Parathyroid adenoma (tissue), 2 donors: Measurements from ENCODE around the gene SNTG2.

Experiments
- H2AFZ ChIP-seq: fragments of 300-600 bp; sonication (generic); one replicate; pipeline ENCODE4 v1.7.0; 2017; ENCODE audit warnings: antibody characterized with exemption, mild to moderate bottlenecking
- H3K27ac ChIP-seq: fragments of 300-600 bp; sonication (generic); one replicate; pipeline ENCODE4 v1.7.0; 2017
- H3K27me3 ChIP-seq: fragments of 300-600 bp; sonication (generic); one replicate; pipeline ENCODE4 v1.7.0; 2017; ENCODE audit warnings: low read length; ENCODE audit not compliant: control insufficient read depth, insufficient read depth
- H3K36me3 ChIP-seq: fragments of 300-600 bp; sonication (generic); one replicate; pipeline ENCODE4 v1.7.0; 2017; ENCODE audit warnings: low read length; ENCODE audit not compliant: control insufficient read depth, insufficient read depth
- H3K4me1 ChIP-seq: fragments of 300-600 bp; sonication (generic); one replicate; pipeline ENCODE4 v1.7.0; 2017; ENCODE audit warnings: control low read depth
- H3K4me2 ChIP-seq: fragments of 300-600 bp; sonication (generic); one replicate; pipeline ENCODE4 v1.7.0; 2017; ENCODE audit warnings: low read length
- H3K4me3 ChIP-seq: fragments of 300-600 bp; sonication (generic); one replicate; pipeline ENCODE4 v1.7.0; 2017; ENCODE audit warnings: low read depth, low read length
- H3K79me2 ChIP-seq: fragments of 300-600 bp; sonication (generic); one replicate; pipeline ENCODE4 v1.7.0; 2017; ENCODE audit warnings: control low read depth
- H3K9ac ChIP-seq: fragments of 300-600 bp; sonication (generic); one replicate; pipeline ENCODE4 v1.7.0; 2017; ENCODE audit warnings: mild to moderate bottlenecking
- H3K9me3 ChIP-seq: fragments of 300-600 bp; sonication (generic); one replicate; pipeline ENCODE4 v1.7.0; 2017; ENCODE audit warnings: low read length; ENCODE audit not compliant: control insufficient read depth
- TF ChIP-seq, protein P1 (sequence below): fragments of 300-600 bp; sonication (generic); IDR thresholded peaks from one replicate; pipeline ENCODE4 v1.7.0; 2017; ENCODE audit warnings: antibody characterized with exemption, mild to moderate bottlenecking
- donor health status: primary hyperparathyroidism.

SNTG2 gene

DNA sequence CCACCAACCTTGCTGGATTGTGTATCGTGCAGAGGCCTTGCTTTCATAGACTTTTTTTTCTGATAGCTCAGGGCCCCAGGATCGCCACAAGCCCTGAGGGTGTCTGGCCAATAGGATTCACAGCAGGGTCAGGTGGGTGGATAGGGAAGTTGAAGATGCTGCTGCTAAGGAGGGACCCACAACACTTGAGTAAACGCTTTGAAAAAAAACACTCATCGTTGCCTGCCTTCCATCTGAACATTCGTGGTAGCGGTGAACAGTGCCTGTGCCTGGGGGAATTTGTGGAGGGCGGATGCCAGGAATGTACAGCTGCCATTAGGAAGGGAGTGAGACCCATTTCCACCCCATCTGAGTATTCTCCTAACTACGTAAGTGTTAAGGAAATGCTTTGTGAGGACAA, 358.0 kb downstream of the SNTG2 start:
- TF ChIP-seq, protein P1, sequence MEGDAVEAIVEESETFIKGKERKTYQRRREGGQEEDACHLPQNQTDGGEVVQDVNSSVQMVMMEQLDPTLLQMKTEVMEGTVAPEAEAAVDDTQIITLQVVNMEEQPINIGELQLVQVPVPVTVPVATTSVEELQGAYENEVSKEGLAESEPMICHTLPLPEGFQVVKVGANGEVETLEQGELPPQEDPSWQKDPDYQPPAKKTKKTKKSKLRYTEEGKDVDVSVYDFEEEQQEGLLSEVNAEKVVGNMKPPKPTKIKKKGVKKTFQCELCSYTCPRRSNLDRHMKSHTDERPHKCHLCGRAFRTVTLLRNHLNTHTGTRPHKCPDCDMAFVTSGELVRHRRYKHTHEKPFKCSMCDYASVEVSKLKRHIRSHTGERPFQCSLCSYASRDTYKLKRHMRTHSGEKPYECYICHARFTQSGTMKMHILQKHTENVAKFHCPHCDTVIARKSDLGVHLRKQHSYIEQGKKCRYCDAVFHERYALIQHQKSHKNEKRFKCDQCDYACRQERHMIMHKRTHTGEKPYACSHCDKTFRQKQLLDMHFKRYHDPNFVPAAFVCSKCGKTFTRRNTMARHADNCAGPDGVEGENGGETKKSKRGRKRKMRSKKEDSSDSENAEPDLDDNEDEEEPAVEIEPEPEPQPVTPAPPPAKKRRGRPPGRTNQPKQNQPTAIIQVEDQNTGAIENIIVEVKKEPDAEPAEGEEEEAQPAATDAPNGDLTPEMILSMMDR, result no peak
- H3K4me2 ChIP-seq, result no peak overlapping the region
- H3K27me3 ChIP-seq, result no peaks in the 10 kb centered on the region
- no peaks in the 10 kb centered on the region for H3K79me2 ChIP-seq
- H3K27ac ChIP-seq, result no peak overlapping the region
- no peak overlapping the region for H3K9ac ChIP-seq
- H3K4me3 ChIP-seq, result no peak overlapping the region
- H3K4me1 ChIP-seq, result no peaks in the 10 kb centered on the region
- H2AFZ ChIP-seq, result no peak overlapping the region
- H3K36me3 ChIP-seq, result no peaks in the 10 kb centered on the region
- H3K9me3 ChIP-seq, result no peaks in the 10 kb centered on the region

DNA sequence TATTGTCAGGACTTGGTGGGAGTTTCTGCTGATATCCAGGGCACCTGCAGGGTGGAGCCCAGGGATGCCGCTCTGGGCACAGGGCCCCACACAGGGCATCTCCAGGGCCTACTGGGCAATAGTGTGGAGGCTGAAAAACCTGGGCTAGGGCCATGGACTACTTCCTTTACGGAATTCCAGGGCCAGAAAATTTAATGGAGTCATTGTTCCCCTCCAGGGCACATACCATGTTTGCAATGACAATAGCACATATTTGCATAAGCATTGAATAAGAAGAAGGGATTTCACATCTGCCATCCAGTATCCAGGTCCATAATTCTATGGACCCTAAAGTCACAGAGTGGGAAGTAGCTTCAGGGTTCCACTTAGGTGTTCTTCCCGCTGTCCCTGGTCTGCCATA, 358.9 kb downstream of the SNTG2 start:
- Histone ChIP-seq H3K79me2 (no peaks in the 10 kb centered on the region), H3K9me3 (no peaks in the 10 kb centered on the region), H2AFZ (no peak overlapping the region), H3K36me3 (no peaks in the 10 kb centered on the region), H3K4me2 (no peak overlapping the region), H3K4me3 (no peak overlapping the region), H3K4me1 (no peaks in the 10 kb centered on the region), H3K9ac (no peak overlapping the region), H3K27me3 (no peaks in the 10 kb centered on the region), H3K27ac (no peak overlapping the region)
- TF ChIP-seq, protein P1, result no peak

DNA sequence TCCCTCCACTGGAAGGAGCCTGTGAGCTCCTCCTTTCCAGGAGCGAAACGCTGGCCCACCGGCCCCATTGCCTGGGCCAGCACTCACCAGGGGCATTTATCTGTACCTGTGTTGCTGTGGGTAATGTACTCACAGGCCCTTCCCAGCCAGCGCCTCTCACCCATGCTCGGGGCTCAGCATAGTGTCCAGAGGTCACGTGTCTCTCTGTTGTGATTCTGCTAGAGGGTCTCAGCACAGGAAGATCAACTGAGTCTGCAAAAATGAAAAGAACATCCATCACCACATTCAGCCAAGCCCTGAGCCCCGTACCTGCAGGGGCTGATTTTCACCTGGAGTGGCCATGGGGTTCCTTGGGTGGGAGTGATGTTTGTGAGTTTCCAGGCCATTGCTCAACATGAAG, 359.6 kb downstream of the SNTG2 start:
- H3K9me3 ChIP-seq, result no peaks in the 10 kb centered on the region
- no peaks in the 10 kb centered on the region for H3K36me3 ChIP-seq
- no peaks in the 10 kb centered on the region for H3K4me1 ChIP-seq
- H3K27me3 ChIP-seq, result no peaks in the 10 kb centered on the region
- H2AFZ ChIP-seq, result no peak overlapping the region
- H3K4me3 ChIP-seq, result no peak overlapping the region
- H3K9ac ChIP-seq, result no peak overlapping the region
- no peaks in the 10 kb centered on the region for H3K79me2 ChIP-seq
- TF ChIP-seq, protein P1, result no peak
- no peak overlapping the region for H3K4me2 ChIP-seq
- H3K27ac ChIP-seq, result no peak overlapping the region

DNA sequence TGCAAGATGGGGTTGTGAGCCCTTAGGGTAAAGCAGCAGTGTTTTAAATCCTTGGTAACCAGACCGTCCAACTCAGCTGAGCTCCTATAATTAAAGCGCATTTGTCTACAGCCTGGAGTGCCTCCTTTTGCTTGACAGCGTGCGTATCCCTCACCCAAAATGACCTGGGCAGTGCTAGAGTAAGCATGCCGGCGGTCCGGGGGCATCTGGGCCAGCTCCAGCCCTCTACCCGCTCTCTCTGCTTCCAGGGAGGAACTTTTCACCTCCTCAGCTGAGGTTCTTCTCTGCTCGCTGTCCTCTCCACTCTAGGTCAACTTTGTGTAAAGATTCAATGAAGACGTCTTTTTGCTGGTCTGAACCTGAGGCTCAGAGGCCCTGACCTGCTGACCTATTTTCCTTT, 360.2 kb downstream of the SNTG2 start:
- TF ChIP-seq, protein P1, result no peak

DNA sequence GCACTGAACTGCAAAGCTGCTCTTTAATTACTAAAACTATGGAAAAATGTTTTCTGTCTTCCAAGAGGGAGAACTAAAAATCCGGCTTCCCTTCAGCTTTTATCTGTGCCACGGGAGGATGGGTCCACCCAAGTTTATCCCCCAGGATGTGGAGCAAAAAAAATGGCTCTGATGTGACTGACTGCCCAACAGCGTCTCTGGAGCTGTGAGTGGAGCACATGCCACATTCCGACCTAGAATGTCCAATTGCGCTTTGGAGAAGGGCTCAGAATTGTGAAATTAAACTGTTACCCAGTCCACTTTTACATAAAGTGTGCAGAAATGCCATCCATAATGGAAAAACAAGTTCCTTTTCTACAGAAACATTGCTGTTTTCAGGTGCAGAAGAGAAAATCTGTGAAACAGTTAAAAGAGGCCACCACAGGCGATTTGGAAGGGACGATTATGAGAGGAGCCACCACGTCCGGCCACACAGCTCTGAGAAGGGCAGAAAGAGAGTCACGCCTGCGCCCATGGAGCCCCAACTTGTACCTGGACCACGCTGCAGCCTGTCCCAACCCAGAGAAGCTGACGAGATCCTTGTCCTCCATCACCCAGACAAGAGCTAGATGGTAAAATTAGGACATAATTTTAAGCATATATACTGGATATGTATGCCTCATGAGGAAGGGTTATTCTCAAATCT, 362.7 kb downstream of the SNTG2 start:
- Histone ChIP-seq H3K79me2 (no peaks in the 10 kb centered on the region), H3K4me1 (no peaks in the 10 kb centered on the region), H3K27ac (no peak overlapping the region), H3K9ac (no peak overlapping the region), H3K4me2 (no peak overlapping the region), H2AFZ (no peak overlapping the region), H3K36me3 (no peaks in the 10 kb centered on the region), H3K4me3 (no peak overlapping the region), H3K9me3 (no peaks in the 10 kb centered on the region), H3K27me3 (no peaks in the 10 kb centered on the region)
- TF ChIP-seq, protein P1, result no peak

More for the DNA sequence above, 360.2 kb downstream of the SNTG2 start:
- no peak overlapping the region for H2AFZ ChIP-seq
- no peak overlapping the region for H3K4me2 ChIP-seq
- H3K27me3 ChIP-seq, result no peaks in the 10 kb centered on the region
- H3K27ac ChIP-seq, result no peak overlapping the region
- H3K79me2 ChIP-seq, result no peaks in the 10 kb centered on the region
- no peak overlapping the region for H3K4me3 ChIP-seq
- no peak overlapping the region for H3K9ac ChIP-seq
- no peaks in the 10 kb centered on the region for H3K4me1 ChIP-seq
- H3K36me3 ChIP-seq, result no peaks in the 10 kb centered on the region
- H3K9me3 ChIP-seq, result no peaks in the 10 kb centered on the region
